Transverse colon (tissue), 4 donors: ENCODE measurements around the gene CHCHD6. TPM values are rescaled to one million over a fixed set of nuclear protein-coding genes. Genes with fewer than 3 reads are reported as not detected.

Experiments
- DNase-seq: peaks from one replicate; pipeline ENCODE4 v3.0.0-alpha.2; 2019
- H3K27ac ChIP-seq, 4 donors: fragments of 200-600 bp; sonication (generic); 2 replicates each; pipeline ENCODE4 v1.5.1; 2016 to 2018; ENCODE audit warnings: inconsistent platforms in 4 of 4
- H3K27me3 ChIP-seq: fragments of 200-600 bp; sonication (generic); 2 replicates; pipeline ENCODE4 v1.5.1; 2017; ENCODE audit warnings: inconsistent platforms
- H3K36me3 ChIP-seq, 4 donors: fragments of 200-600 bp; sonication (generic); 2 replicates each; pipeline ENCODE4 v1.5.1; 2017 to 2019; ENCODE audit warnings: inconsistent platforms in 4 of 4
- H3K4me1 ChIP-seq, 4 donors: fragments of 200-600 bp; sonication (generic); 2 replicates each; pipeline ENCODE4 v1.5.1; 2017 to 2020; ENCODE audit warnings: inconsistent platforms in 4 of 4
- H3K4me3 ChIP-seq, 4 donors: fragments of 200-600 bp; sonication (generic); 1 replicate in 1 of 4; 2 replicates in 3 of 4; pipeline versions ENCODE4 v1.5.1 to v1.6.1; 2017 to 2019; ENCODE audit warnings: inconsistent platforms in 4 of 4
- H3K9me3 ChIP-seq, 2 donors: fragments of 200-600 bp; sonication (generic); 2 replicates each; pipeline ENCODE4 v1.5.1; 2017 to 2019; ENCODE audit warnings: inconsistent platforms in 2 of 2
- CTCF ChIP-seq, 5 experiments: fragments of 200-600 bp in 3 of 5; fragments of 450-650 bp in 2 of 5; sonication (generic) in 3 of 5; IDR thresholded peaks; 1 replicate in 2 of 5; 2 replicates in 3 of 5; pipeline ENCODE4 v1.5.1; 2016 to 2017; ENCODE audit warnings: antibody characterized with exemption in 5 of 5, inconsistent platforms in 3 of 5, mild to moderate bottlenecking in 2 of 5, moderate library complexity in 1 of 5
- EP300 ChIP-seq: sonication (generic); formaldehyde crosslinking; IDR thresholded peaks from one replicate; pipeline ENCODE4 v1.6.1; 2017; ENCODE audit warnings: antibody characterized with exemption, low read depth
- POLR2A ChIP-seq: fragments of 450-650 bp; IDR thresholded peaks from one replicate; pipeline ENCODE4 v1.6.1; 2016; ENCODE audit warnings: antibody characterized with exemption, mild to moderate bottlenecking, moderate library complexity
- POLR2AphosphoS5 ChIP-seq, 3 donors: sonication (generic); formaldehyde crosslinking; IDR thresholded peaks; one replicate each; pipeline ENCODE4 v1.6.1; 2016; ENCODE audit warnings: antibody characterized with exemption in 3 of 3
- WGBS, 2 donors: methylation state at CpG; one replicate each; pipeline ENCODE4 v1.1.5; 2018; ENCODE audit warnings: low coverage in 1 of 2; 5-methylcytosine and 5-hydroxymethylcytosine counted together
- in situ Hi-C, 4 donors: fragments of 200-750 bp; cut with MboI; loops; one replicate each; pipeline versions ENCODE4 v1.15.0 to v1.15.1; 2017; ENCODE audit warnings: low sequenced_read_pairs in 3 of 4, low pct_ligation_motif_present in 1 of 4, low pct_unique_long_range_greater_than_20kb in 1 of 4
- intact Hi-C: fragments of 100-400 bp; cut with DNase I; formaldehyde crosslinking; loops from one replicate; pipeline ENCODE4 v1.15.1; 2023; ENCODE audit warnings: low total_unique reads
- total RNA-seq, 4 donors: library from RNA; depleted of rRNA; stranded (reverse); fragments of >200 nt; gene quantifications; one replicate each; pipeline ENCODE4 v1.1.0, GENCODE V29; 2016

Gene CHCHD6
- total RNA-seq, 4 donors from 2014 or later = 4.6 to 12.1 (median 5.3) TPM

- H3K4me3 ChIP-seq = no peak overlapping the region
- H3K27me3 ChIP-seq = no peaks in the 10 kb centered on the region
- peaks cover 0 to 9% (median 0%) of the 10 kb centered on the region in 4 donors for H3K4me1 ChIP-seq
- intact Hi-C loops (no loop called here), in situ Hi-C loops (no loop called here)
- no peak overlapping the region for H3K27ac ChIP-seq
- WGBS, 2 donors = 96 to 100% methylated on average over 5 to 8 of the region's 8 CpGs
- no peak for TF ChIP-seq EP300
- no peak for TF ChIP-seq POLR2AphosphoS5 (IDR thresholded peaks at IDR 0.05)
- TF ChIP-seq CTCF (IDR thresholded peaks at IDR 0.05) = no peak
- TF ChIP-seq POLR2A = no peak
- no peak for DNase-seq
- H3K36me3 ChIP-seq = no peaks in the 10 kb centered on the region
- no peaks in the 10 kb centered on the region for H3K9me3 ChIP-seq
Measured at GRCh38 chr3:126901631-126902030, 197.6 kb downstream of the CHCHD6 start.

GRCh38 chr3:126903521-126903920, 199.5 kb downstream of the CHCHD6 start:
- DNase-seq = peak; percentile 61
- 39 to 58% methylated on average over 2 to 3 of the region's 3 CpGs for WGBS, 2 donors
- Histone ChIP-seq H3K36me3 (no peaks in the 10 kb centered on the region), H3K27ac (no peak overlapping the region), H3K4me3 (no peak overlapping the region), H3K9me3 (no peaks in the 10 kb centered on the region), H3K27me3 (no peaks in the 10 kb centered on the region), H3K4me1 (peaks cover 0 to 9% (median 0%) of the 10 kb centered on the region in 4 donors)
- TF ChIP-seq EP300 (no peak), CTCF (IDR thresholded peaks at IDR 0.05) (no peak), POLR2AphosphoS5 (IDR thresholded peaks at IDR 0.05) (no peak), POLR2A (no peak)
- intact Hi-C loops (no loop called here), in situ Hi-C loops (no loop called here)

GRCh38 chr3:126907557-126907956, 203.5 kb downstream of the CHCHD6 start:
- intact Hi-C loops = no loop called here
- DNase-seq = no peak
- Histone ChIP-seq H3K9me3 (no peaks in the 10 kb centered on the region), H3K4me3 (no peak overlapping the region), H3K36me3 (no peaks in the 10 kb centered on the region), H3K27me3 (no peaks in the 10 kb centered on the region), H3K4me1 (peaks cover 0 to 19% (median 0%) of the 10 kb centered on the region in 4 donors), H3K27ac (no peak overlapping the region)
- TF ChIP-seq EP300 (no peak), POLR2AphosphoS5 (IDR thresholded peaks at IDR 0.05) (no peak), POLR2A (no peak), CTCF (IDR thresholded peaks at IDR 0.05) (no peak)
- in situ Hi-C loops = no loop called here
- 91 to 93% methylated on average over 3 of the region's 3 CpGs for WGBS, 2 donors

- no peak for TF ChIP-seq CTCF (IDR thresholded peaks at IDR 0.05)
- no peak for DNase-seq
- in situ Hi-C loops = no loop called here
Measured at GRCh38 chr3:126908752-126909275, 204.8 kb downstream of the CHCHD6 start.

More at GRCh38 chr3:126908752-126909275, 204.8 kb downstream of the CHCHD6 start:
- Histone ChIP-seq H3K36me3 (no peaks in the 10 kb centered on the region), H3K27me3 (no peaks in the 10 kb centered on the region), H3K4me1 (peaks cover 0 to 13% (median 0%) of the 10 kb centered on the region in 4 donors), H3K9me3 (no peaks in the 10 kb centered on the region), H3K4me3 (no peak overlapping the region), H3K27ac (no peak overlapping the region)
- WGBS, 2 donors = 87% methylated on average over 12 of the region's 12 CpGs; no CpG with 5 or more reads in 1 of the 2 donors
- intact Hi-C loops = no loop called here
